AG08395 (cell line): Measurements from ENCODE around the gene PLK3.
"Not testable (repeated sequence)": the region's sequence is repeated elsewhere in the genome, so short reads cannot be mapped to it uniquely, and the experiment has no call there.

Experiments used
- DNase-seq: peaks from one replicate; pipeline ENCODE4 v3.0.0; 2012; ENCODE audit warnings: mixed read lengths, low spot score

PLK3 gene

DNA sequence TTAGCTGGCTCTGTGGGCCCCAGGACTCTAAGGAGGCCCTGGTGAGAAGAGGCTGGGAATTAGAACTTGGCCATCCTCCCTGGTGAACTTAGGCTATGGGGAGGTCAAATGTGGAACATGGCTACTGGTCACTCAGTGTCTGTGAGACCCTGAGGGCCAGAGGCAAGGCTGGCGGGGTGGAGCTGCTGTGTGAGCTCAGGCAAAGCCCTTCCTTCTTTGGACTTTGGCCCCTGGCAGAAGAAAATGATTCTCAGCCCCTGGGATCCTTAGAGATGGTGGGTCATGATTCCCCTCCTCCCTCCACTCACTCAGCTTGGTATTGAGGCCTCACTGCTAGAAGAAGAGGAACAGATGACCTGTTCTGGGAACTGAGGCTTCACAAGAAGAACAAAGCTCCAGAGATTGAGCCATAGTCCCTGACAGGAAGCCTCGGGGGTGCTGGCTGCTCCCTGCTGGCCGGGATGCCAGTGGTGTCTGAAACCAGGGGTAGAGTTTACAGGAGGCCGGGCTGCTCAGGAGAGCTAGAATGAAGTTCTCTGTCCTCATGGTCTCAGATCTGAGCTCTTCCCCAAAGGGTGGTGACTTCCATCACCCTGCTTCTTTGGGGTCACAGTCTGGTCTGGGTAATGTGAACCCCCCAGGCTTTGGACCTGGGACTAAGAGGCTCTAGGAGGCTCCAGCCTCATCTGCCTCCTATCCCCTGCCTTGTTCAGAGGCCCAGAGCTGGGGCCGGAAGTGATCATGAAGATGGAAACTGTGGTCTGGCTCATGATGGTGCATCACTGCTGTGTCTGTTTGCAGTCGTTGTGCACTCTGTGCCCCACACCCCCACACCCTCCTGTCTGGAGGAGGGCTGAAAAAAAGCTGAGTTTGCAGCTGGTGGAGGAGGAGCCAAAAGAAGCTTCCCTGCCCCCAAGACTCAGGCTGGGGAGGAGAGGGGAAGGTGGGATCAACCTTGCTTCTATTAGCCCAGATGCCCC lies 9.1 kb downstream of the PLK3 start:
- peak; percentile 43 for DNase-seq

DNA sequence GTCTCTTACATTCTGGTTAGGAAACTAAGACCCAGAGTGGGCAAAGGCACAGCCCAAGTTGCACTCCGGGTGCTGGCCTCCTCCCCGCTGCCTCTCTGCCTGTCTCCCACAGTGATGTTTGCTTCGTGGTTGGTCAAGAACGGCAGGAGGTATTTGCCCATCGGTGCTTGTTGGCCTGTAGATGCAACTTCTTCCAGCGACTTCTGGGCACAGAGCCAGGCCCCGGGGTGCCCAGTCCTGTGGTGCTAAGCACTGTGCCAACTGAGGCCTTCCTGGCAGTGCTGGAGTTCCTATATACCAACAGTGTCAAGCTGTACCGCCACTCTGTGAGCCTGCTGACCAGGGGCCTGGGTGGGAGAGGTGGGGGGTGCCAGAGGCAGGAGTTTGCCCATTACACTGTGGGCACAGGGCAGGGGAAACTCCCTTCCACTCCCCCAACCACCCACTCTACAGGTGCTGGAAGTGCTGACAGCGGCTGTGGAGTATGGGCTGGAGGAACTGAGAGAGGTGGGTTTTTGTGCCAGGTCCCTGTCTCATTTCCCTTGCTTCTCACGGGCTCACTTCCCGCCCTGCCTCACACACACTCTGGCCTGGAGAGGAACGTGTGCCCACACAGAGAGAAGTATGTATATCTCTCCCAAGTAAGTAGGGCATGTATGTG lies 10.1 kb downstream of the PLK3 start:
- no peak for DNase-seq

DNA sequence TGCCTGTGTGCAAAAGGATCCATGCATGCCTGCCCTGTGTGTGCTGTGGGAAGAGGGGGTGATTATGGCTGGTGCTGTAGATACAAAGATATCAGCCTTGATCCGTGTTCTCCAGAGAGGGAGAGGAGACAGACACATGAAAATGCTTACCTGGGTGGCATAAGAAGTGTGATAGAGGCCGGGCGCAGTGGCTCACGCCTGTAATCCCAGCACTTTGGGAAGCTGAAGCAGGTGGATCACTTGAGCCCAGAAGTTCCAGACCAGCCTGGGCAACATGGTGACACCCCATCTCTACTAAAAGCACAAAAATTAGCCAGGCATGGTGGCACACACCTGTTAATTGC lies 10.6 kb downstream of the PLK3 start:
- not testable (repeated sequence) for DNase-seq

DNA sequence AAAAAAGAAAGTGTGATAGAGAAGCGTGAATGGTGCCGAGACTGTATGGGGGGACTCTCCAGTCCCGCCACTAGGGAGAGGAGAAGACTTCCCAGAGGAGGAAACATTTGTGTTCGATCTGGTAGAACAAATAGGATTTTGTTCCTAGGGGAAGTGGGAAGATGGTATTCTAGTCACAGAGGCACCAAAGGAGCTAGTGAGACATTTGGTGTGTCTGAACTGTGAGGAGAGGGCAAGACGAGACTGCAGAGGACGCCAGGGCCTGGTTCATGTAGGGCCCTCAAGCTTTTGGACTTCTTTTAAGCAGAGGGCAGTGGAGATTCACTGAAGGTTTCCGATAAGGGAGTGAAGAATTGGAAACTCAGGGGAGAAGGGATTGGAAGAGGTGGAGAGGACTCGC lies 11.1 kb downstream of the PLK3 start:
- no peak for DNase-seq

DNA sequence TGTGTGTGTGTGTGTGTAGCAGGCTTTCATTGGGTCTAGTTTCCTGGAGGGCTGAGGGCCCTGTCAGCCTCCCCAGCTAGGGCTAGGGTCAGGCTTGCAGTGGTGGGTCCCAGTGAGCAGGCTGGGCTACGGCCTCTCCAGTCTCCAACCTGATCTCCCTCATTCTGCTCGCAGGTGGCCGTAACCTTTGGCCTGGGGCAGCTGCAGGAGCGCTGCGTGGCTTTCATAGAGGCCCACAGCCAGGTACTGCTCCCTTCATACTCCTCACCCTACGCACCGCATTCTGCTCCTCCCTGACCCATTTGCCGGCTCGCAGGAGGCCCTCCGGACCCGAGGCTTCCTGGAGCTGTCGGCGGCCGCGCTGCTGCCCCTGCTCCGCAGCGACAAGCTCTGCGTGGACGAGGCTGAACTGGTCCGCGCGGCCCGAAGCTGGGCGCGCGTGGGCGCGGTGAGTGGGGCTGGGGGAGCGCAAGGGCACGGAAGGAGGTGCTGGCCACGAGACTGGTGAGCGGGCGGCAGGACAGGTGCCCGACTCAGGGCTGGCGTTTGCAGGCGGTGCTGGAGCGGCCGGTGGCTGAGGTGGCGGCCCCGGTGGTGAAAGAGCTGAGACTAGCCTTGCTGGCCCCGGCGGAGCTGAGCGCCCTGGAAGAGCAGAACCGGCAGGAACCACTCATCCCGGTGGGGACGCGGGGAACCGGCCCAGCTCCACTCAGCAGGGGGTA lies 12.8 kb downstream of the PLK3 start:
- no peak for DNase-seq

DNA sequence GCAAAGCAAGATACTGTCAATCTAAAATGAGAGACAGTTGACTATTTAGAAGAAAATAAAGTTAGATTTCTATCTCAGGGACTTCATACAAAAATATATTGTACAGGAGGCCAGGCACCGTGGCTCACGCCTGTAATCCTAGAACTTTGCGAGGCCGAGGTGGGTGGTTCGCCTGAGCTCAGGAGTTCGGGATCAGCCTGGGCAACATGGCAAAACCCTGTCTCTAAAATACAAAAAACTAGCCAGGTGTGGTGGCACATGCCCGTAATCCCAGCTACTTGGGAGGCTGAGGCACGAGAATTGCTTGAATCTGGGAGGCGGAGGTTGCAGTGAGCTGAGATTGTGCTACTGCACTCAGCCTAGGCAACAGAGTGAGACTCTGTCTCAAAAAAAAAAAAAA lies 15.7 kb downstream of the PLK3 start:
- not testable (repeated sequence) for DNase-seq

DNA sequence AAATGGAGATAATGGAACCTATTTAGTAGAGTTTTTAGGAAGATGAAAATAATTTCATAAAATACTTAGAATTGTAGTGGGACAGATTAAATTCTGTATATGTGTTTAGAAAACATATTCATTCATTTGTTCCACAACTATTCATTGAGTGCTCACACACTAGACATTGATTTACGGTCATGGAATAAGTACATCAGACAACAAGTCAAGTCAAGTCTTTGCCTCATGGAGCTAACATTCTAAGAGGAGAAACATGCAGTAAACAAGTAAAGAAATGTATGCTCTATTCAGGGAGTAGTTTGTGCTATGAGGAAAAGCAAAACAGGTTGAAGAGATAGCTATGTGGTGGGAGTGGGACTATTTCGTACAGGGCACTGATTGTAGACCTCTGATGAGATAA lies 17.1 kb downstream of the PLK3 start:
- DNase-seq = no peak

DNA sequence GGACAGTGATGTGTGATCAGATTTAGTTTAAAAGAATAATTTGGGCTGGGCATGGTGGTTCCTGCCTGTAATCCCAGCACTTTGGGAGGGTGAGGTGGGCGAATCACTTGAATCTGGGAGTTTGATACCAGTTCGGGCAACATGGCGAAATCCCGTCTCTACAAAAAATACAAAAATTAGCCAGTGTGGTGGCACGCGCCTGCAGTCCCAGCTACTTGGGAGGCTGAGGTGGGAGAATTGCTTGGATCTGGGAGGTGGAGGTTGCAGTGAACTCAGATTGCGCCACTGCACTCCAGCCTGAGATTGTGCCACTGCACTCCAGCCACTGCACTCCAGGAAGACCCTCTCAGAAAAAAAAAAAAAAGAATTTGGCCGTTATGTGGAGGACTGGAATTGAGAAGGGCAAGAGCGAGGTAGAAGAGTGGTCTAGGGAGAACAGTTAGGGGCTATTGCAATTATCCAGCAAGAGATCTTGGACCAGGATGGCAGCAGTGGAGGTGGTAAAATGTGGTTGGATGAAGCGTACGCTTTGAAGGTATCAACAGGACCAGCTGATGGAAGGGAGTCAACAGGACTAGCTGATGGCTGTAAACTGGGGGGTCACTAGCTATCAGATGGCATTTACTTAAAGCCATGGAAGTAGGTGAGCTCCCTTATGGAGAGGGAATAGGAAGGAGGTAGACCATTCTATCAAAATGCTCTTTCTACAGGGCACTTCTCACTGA lies 17.8 kb downstream of the PLK3 start:
- DNase-seq = no peak

DNA sequence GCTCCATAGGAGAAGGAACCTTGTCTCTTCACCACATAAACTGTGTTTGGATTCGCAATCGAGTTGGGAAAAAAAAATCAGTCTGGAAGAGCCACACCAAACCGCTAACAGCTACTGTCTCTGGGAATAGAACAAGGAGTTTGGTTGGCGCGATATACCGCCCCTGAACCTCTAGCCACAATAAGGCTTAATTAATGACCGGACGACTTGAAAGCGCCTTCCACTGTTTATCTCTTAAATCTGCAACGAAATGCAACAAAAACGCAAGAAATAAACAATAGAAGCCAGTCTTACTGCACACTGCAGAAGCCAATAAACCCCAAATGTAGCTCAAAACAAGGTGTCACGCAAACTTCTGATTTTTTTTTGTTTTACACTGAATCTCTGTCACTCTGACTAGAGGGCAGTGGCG lies 19.0 kb downstream of the PLK3 start:
- peak; percentile 32 for DNase-seq

DNA sequence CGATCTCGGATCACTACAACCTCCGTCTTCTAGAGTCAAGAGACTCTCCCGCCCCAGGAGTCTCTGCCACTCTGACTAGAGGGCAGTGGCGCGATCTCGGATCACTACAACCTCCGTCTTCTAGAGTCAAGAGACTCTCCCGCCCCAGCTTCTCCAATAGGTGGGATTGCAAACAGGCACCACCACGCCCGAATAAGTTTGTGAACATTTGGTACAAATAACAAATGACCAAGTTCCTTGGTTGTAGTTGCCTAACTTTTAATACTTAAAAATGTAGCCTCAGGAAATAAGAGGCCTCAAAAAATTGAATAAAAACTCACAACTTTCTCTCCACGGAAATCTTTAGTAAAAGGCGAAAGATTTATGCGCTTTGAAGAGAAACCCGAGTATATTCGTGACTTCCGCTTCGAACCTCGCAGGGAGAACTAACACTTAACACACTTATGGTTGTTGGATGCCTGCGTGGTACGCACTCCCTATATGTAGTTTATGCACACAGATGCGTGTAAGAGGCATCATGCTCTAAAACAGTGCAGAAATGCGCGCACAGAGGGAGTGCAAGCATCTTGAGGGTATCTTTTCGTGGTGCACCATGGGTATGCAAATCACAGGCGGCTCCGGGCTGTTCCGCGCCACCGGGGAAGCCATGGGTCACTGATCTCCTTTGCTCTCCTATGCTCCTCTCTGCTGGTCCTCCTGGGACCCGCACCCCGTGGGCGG lies 19.6 kb downstream of the PLK3 start:
- peak; percentile 85 for DNase-seq

DNA sequence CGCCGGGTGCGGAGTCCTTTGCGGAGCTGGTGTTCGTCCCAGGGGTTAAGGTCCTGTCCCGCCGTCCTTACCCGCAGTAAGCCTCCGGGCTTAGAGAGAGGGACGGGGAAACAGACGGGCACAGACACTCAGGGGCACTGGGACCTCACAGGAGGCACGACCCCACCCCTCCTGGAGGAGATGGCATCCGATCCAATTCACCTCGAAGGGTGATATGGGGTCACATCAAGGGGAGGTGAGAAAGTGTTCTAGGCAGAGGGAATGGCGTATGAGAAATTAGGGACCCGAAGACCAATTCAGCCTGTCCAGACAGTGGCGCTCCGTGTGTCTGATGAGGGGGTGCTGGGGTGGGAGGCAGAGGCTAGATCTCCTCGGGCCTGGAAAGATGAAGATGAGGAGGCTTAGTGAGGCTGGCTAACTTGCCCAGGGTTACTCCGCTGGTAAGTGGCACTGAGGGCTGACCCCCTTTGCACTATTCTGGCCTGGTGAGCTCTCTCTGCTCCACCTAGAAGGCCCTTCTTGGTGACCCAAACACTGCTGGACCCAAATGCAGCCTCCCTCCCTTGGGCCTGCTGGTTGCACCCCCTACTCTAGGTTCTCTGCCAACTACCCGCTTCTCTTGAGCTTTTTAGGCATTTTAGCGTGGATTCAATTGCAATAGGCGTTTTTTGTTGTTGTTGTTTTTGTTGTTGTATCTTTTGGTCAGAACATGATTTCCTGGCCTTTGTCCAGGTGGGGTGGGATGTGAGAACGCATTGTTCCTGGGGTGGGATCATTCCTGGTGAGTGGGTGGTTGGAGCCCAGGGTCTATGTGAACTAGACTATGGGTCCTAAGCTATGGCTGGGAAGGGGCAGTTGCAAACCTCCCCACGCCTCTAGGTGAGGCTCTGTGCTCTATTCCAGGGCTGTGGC lies 20.4 kb downstream of the PLK3 start:
- DNase-seq = no peak

DNA sequence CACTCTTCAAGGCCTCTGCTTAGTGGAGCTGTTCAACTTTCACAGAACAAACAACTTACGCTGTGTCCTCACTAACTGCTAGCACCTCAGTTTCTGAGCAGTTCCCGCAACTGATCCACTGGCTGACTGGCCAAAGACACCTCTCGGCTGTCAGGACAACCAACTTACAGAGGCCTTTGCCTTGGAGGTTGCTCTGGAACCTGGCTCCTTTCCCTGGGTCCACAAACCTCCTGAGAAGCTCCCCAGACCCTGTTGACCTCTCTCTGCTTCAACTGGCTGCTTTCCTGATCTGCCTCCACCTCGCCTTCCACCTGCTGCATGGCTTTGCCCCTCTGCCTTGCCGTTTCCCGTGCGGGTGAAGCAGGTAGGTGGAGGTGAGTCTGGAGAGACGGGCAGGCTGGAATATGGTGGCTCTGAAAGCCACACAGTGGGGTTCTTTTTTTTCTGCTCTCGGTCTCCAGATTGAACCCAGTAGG lies 21.1 kb downstream of the PLK3 start:
- no peak for DNase-seq

DNA sequence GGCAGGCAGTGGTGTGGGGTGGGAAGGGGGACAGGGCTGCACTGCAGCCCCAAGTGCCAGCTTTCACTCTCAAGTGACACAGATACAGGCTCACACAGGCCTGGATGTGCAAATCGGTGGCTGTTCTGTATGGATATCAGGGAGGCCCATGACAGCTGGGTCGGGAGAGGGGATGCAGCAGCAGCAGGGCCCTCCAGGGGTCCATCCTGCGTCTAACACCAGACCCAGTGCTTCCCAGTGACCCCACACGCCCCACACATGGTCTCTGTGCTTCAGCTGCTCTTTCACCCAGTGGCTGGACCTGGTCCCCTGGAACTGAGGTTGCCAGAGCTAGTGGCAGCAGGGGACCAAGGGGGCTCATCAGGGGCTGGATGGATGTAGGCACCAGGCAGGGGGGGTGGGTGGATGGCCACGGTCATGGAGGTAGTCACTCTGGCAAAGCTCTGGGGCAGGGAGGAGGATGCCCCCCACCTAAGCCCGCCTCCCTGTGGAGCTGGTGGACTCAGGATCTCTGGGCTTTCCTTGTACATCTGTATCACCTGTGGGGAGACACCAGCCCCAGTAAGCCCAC lies 22.0 kb downstream of the PLK3 start:
- no peak for DNase-seq

DNA sequence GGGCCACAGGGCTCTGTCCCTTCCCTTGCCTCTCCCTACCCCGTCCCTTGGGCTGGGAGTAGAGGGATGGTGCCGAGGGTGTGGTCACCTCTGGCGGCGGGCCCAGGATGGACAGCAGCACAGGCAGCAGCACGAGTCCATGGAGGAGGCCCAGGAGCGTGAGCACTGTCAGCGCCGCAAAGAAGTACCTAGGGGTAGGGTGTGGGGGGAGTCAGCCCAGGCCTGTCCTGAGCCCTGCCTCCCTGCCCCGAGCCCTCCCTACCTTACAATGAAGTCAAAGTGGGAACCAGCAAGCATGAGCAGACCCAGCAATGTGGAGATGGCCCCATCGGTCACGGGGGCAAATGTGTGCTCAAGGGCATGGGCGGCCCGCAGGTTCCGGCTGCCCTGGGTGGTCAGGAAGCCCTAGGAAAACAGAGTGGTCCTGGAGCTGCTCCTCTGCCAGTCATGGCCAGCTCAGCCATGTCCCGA lies 22.8 kb downstream of the PLK3 start:
- DNase-seq = no peak

DNA sequence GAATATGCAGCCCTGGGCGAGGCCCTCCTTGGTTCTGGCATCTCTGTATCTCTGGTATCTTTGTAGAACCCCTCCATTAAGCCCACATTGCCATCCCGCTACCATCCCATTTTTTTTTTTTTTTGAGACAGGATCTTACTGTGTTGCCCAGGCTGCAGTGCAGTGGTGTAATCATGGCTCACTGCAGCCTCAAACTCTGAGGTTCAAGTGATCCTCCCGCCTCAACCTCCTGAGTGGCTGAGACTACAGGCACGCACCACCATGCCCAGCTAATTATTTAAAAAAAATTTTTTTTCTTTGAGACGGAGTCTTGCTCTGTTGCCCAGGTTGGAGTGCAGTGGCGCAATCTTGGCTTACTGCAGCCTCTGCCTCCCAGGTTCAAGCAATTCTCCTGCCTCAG lies 24.2 kb downstream of the PLK3 start:
- DNase-seq = not testable (repeated sequence)

DNA sequence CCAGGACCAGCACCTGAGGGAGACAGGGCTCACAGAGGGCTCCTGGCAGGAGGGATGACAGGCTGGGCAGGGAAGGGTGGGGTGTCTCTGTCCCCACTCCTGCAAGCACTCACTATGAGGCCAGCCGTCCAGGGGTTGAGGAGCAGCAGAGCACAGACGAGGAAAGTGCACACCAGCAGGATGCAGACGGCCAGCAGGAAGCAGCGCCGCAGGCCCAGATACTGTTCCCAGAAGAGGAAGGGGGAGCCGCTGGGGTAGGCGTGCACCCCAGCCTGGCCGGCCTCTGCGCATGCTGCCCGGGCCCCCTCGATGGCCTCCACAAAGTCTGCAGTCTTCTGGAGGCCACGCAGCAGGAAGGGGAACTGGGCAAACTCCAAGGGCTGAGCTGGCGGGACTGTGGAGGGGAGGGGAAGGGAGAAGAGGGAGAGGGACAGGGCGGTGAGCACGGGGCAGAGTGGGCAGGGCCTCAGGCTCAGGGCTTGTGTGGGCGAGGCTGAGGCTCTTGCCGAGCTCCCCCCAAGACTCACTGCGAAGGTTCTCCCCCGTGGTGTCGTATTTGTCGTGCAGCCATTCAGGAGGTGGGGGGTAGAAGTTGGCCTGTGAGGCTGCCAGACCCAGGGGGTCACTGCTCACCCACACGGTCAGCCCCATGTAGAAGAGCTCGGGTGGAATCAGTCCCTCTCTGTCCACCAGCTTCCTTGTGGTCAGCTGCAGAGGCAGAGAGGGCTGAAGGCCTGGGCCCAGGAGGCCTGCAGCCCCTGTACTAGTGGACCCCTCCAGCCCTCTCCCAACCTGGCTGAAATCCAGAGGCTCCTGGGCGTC lies 26.4 kb downstream of the PLK3 start:
- no peak for DNase-seq

DNA sequence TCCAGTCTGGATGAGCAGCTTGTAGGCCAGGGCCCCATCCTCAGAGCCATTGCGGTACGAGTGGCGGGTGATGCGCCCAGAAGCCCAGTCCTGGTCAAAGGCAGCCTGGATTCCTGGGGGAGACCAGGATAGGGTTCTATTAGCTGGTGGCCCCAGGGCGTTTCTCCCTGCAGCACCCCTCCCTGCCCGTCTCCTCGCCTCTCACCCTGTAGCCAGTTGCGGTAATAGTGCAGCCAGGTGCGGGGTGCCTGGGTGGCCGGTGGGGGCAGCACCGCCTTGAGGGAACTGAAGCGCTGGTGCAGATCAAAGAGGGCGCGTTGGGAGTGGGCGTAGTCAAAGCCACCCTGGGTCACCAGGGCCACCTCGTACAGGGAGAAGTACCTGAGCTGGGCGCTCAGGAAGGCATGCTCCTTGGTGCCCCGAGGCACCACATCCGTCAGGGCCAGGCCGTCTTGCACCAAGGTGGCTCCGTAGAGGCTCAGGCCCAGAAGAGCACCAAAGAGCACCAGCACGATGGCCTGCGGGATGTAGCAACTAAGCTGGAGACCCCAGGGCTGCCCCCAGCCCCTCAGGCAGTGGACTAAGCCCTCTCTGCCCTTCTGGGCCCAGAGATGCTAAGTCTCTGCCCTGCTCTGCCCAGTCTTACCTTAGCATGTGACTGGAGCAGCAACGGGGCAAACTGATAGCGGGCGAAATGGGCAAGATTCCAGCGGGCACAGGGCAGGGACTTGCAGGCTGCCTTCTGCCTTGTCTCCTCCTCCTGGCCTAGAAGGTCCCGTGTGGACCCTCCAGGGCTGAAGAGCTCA lies 27.2 kb downstream of the PLK3 start:
- no peak for DNase-seq
